SK-N-MC (cell line): ENCODE data around the gene LRIG3.
"Not testable (repeated sequence)": the region's sequence is repeated elsewhere in the genome, so short reads cannot be mapped to it uniquely, and the experiment has no call there.

Source experiments
- DNase-seq: peaks from one replicate; pipeline ENCODE4 v3.0.0-alpha.2; 2011; ENCODE audit warnings: low read depth, low spot score
- H3K27ac ChIP-seq: fragments of 200-600 bp; sonication (generic); 2 replicates; pipeline ENCODE4 v1.5.1; 2016; ENCODE audit warnings: mixed run types
- H3K36me3 ChIP-seq: fragments of 200-600 bp; sonication (generic); 2 replicates; pipeline ENCODE4 v1.6.1; 2017; ENCODE audit warnings: antibody characterized with exemption, low read length, mixed read lengths; ENCODE audit not compliant: insufficient read depth
- H3K4me3 ChIP-seq: fragments of 200-600 bp; sonication (generic); 2 replicates; pipeline ENCODE4 v1.5.1; 2016
- H3K9ac ChIP-seq: fragments of 200-600 bp; sonication (generic); 2 replicates; pipeline ENCODE4 v1.8.0; 2017; ENCODE audit warnings: mixed run types, mixed read lengths; ENCODE audit not compliant: insufficient read length
- H3K9me3 ChIP-seq: fragments of 200-600 bp; sonication (generic); 2 replicates; pipeline ENCODE4 v1.6.1; 2017; ENCODE audit warnings: low read depth, mild to moderate bottlenecking, antibody characterized with exemption, low read length, moderate library complexity, mixed read lengths
- EZH2 ChIP-seq: fragments of 200-600 bp; sonication (generic); IDR thresholded peaks from one replicate; pipeline ENCODE4 v1.6.1; 2017; ENCODE audit warnings: antibody characterized with exemption
- FOXP2 ChIP-seq: optimal IDR thresholded peaks from 2 replicates; pipeline ENCODE3; 2011; ENCODE audit warnings: mild to moderate bottlenecking, moderate library complexity; ENCODE audit not compliant: insufficient read depth; ENCODE audit errors: extremely low read length, control extremely low read depth
- POLR2AphosphoS5 ChIP-seq: IDR thresholded peaks from 2 replicates; pipeline ENCODE4 v1.6.1; 2012; ENCODE audit warnings: mild to moderate bottlenecking, low read depth, low read length, borderline replicate concordance

LRIG3 gene

DNA sequence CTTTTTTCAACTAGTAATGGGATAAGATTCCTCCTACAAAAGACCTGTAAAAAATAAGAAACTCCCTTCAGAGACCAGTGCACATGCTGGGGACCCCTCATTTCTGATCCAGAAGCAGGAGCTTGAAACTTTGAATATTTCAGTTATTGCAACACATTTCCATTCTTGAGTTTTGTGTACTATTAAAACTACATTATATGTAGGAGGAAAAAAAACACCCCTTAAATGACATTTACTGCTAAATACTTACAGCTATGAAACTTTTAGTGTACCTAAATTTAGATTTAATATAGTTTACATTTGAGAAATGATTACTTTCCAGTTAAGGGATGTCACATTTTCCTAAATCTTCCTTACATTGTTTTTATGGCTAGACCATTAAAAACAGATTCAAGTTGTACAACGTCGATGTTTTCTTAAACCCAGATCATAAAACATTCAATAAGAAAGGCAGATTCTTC, 4.1 kb downstream of the LRIG3 start:
- Histone ChIP-seq H3K9ac (peak overlapping the region; percentile 61), H3K27ac (peak overlapping the region; percentile 98), H3K4me3 (peak overlapping the region; percentile 95), H3K36me3 (peaks cover 34% of the 10 kb centered on the region), H3K9me3 (no peaks in the 10 kb centered on the region)
- TF ChIP-seq POLR2AphosphoS5, result no peak
- no peak for TF ChIP-seq FOXP2
- TF ChIP-seq EZH2, result no peak
- no peak for DNase-seq

DNA sequence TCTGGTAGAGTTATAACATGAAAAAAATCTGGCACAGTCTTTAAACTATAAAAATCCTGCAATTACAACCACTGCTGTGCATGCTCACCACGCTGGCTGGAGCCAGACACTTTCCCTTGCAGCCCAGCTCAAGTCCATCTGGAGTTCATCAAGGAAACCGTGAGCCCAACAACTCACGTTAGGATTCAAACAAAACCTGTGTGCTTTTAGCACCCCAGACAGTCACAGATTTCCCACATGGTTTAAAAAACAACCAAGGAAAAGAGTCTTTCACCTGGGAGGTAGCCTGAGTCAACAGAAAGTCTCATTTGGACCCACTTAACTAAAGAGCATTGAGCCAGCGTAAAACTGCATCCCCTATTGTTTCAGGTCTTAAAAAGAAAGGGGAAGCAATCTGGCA, 4.7 kb downstream of the LRIG3 start:
- Histone ChIP-seq H3K27ac (peak overlapping the region; percentile 98), H3K9ac (peak overlapping the region; percentile 61), H3K4me3 (peak overlapping the region; percentile 95), H3K36me3 (peaks cover 40% of the 10 kb centered on the region), H3K9me3 (no peaks in the 10 kb centered on the region)
- TF ChIP-seq POLR2AphosphoS5 (no peak), EZH2 (no peak), FOXP2 (no peak)
- no peak for DNase-seq

DNA sequence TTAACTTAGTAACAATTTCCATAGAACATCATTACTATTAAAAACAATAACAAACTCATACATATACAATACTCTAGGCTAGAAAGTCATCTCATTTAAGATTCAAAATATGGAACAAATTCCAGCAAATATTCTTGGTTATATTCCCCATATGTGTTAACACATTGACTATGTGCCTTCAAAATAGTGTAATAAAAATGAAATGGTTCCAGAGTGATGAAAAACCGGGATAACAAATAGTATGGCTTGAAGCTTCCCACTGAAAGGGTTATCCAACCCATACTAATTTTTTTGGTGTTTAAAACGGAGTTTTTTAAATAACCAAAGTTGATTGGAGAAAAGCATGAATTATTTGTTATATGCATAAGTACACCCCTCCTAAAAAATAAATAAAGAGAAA, 5.3 kb downstream of the LRIG3 start:
- no peak for DNase-seq
- H3K27ac ChIP-seq, result peak overlapping the region; percentile 98
- H3K4me3 ChIP-seq, result peak overlapping the region; percentile 95
- H3K9ac ChIP-seq, result peak overlapping the region; percentile 61
- H3K9me3 ChIP-seq, result no peaks in the 10 kb centered on the region
- peaks cover 43% of the 10 kb centered on the region for H3K36me3 ChIP-seq
- no peak for TF ChIP-seq EZH2
- TF ChIP-seq POLR2AphosphoS5, result no peak
- no peak for TF ChIP-seq FOXP2

DNA sequence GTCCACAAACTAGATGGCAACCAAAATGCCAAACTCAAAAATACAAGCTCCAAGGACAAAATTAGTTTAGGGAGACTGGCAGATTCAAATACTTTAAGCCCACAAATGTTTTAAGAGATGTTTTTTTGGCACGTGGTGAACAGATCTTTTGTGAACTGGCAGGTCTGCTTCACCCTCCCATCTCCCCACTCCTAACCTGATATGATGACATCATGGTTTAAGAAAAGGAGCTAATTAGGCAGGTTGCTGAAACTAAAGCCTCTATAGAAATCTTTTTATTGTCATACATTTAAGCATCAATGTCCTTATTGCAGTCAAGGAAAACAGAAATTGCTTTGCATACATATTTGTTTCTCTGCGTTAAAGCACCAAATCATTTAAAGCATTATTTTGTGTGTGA, 5.8 kb downstream of the LRIG3 start:
- H3K27ac ChIP-seq, result no peak overlapping the region
- TF ChIP-seq FOXP2 (no peak), EZH2 (no peak), POLR2AphosphoS5 (no peak)
- H3K9ac ChIP-seq, result no peak overlapping the region
- no peaks in the 10 kb centered on the region for H3K9me3 ChIP-seq
- peak overlapping the region; percentile 95; the same call in 1 of the 2 replicates for H3K4me3 ChIP-seq
- DNase-seq, result no peak
- H3K36me3 ChIP-seq, result peaks cover 49% of the 10 kb centered on the region

DNA sequence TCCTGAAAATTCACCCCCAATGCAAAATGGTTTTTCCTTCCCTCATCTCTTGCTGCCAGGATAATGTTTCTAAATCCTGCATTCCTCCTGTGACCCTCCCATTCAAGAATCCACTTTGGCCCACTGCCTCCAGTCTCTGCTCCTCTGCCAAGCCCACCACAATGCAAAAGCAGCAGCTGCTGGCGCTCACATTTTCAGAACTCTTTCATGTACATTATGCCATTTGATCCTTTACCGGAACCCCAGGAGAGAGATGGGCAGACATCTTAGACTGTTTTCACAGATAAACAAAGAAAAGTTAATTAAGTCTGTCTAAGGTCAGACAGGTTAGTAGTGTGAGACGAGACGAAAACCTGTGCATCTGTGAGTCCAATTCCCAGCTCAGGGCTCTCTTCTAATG, 12.9 kb downstream of the LRIG3 start:
- H3K27ac ChIP-seq, result no peak overlapping the region
- peaks cover 84% of the 10 kb centered on the region for H3K36me3 ChIP-seq
- TF ChIP-seq EZH2 (no peak), POLR2AphosphoS5 (no peak), FOXP2 (no peak)
- no peak overlapping the region for H3K4me3 ChIP-seq
- H3K9ac ChIP-seq, result no peak overlapping the region
- no peak for DNase-seq
- H3K9me3 ChIP-seq, result peaks cover 6% of the 10 kb centered on the region; the same call in 1 of the 2 replicates

DNA sequence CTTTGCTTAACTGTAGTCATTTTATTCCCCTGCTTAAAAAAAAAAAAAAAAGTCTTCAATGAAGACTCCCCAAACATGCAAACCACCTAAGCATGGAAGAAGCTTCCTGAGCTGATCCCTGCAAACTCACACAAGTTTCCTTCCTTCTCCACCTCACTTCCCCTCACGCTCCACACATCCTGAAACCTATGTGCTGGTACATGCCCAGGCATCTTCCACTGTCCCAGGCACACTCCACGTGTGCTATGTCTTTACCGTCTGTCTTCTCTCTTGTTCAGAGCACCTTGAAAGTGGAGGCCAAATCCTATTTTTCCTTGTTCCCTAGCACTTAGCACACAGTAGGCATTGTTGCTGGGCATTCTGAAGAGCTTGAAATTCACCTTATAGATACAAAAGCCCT, 13.4 kb downstream of the LRIG3 start:
- Histone ChIP-seq H3K27ac (no peak overlapping the region), H3K9ac (no peak overlapping the region), H3K9me3 (peaks cover 6% of the 10 kb centered on the region; the same call in 1 of the 2 replicates), H3K4me3 (no peak overlapping the region), H3K36me3 (peaks cover 79% of the 10 kb centered on the region)
- no peak for DNase-seq
- TF ChIP-seq POLR2AphosphoS5 (no peak), FOXP2 (no peak), EZH2 (no peak)

DNA sequence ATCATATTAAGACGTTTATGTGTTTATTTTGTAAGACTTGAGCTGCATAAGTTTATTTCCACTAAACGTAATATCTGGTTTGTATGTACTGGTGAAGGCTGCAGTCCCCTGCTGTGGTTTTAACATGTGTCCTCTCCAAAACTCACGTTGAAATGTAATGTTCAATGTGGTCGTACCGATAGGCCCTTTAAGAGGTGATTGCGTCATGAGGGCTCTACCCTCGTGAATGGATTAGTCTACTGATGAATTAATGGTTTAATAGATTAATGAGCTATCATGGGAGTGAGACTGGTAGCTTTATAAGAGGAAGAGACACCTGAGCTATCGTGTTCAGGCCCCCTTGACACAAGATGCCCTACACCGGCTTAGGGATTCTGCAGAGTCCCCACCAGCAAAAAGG, 14.9 kb downstream of the LRIG3 start:
- peaks cover 6% of the 10 kb centered on the region; the same call in 1 of the 2 replicates for H3K9me3 ChIP-seq
- no peak overlapping the region for H3K9ac ChIP-seq
- peaks cover 78% of the 10 kb centered on the region for H3K36me3 ChIP-seq
- no peak overlapping the region for H3K4me3 ChIP-seq
- DNase-seq, result no peak
- TF ChIP-seq FOXP2, result no peak
- TF ChIP-seq EZH2, result no peak
- no peak for TF ChIP-seq POLR2AphosphoS5
- no peak overlapping the region for H3K27ac ChIP-seq

DNA sequence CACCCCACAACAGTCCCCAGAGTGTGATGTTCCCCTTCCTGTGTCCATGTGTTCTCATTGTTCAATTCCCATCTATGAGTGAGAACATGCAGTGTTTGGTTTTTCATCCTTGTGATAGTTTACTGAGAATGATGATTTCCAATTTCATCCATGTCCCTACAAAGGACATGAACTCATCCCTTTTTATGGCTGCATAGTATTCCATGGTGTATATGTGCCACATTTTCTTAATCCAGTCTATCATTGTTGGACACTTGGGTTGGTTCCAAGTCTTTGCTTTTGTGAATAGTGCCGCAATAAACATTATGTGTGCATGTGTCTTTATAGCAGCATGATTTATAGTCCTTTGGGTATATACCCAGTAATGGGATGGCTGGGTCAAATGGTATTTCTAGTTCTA, 17.6 kb downstream of the LRIG3 start:
- H3K36me3 ChIP-seq, result peaks cover 64% of the 10 kb centered on the region
- not testable (repeated sequence) for DNase-seq, H3K9me3 ChIP-seq, H3K27ac ChIP-seq, H3K9ac ChIP-seq, H3K4me3 ChIP-seq

DNA sequence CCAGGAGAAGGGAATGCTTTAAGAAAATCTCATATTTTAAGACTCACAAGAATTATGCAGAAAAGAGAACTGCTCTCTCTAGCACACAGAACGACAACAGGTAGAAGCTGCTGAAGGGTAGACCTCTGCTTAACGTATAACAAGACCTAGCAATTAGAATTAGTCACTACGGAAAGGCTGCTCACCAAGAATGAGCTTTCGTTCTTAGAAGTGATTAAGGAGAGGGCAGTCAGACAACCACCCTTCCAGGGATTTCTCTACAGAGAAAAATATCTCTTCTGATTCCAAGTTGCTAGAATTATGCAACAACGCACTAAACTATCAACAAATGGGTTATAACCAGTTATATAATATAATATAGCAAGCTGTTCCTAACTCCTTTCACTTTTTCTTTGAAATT, 18.6 kb downstream of the LRIG3 start:
- DNase-seq, result no peak
- no peak overlapping the region for H3K9ac ChIP-seq
- no peak overlapping the region for H3K27ac ChIP-seq
- H3K36me3 ChIP-seq, result peaks cover 56% of the 10 kb centered on the region
- no peak for TF ChIP-seq EZH2
- no peak for TF ChIP-seq POLR2AphosphoS5
- TF ChIP-seq FOXP2, result no peak
- H3K9me3 ChIP-seq, result peaks cover 6% of the 10 kb centered on the region; the same call in 1 of the 2 replicates
- H3K4me3 ChIP-seq, result no peak overlapping the region
